ENCODE measurements around the gene ESD.
"Not testable (repeated sequence)": the region's sequence is repeated elsewhere in the genome, so short reads cannot be mapped to it uniquely, and the experiment has no call there.

ESD gene, protein sequence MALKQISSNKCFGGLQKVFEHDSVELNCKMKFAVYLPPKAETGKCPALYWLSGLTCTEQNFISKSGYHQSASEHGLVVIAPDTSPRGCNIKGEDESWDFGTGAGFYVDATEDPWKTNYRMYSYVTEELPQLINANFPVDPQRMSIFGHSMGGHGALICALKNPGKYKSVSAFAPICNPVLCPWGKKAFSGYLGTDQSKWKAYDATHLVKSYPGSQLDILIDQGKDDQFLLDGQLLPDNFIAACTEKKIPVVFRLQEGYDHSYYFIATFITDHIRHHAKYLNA

DNA sequence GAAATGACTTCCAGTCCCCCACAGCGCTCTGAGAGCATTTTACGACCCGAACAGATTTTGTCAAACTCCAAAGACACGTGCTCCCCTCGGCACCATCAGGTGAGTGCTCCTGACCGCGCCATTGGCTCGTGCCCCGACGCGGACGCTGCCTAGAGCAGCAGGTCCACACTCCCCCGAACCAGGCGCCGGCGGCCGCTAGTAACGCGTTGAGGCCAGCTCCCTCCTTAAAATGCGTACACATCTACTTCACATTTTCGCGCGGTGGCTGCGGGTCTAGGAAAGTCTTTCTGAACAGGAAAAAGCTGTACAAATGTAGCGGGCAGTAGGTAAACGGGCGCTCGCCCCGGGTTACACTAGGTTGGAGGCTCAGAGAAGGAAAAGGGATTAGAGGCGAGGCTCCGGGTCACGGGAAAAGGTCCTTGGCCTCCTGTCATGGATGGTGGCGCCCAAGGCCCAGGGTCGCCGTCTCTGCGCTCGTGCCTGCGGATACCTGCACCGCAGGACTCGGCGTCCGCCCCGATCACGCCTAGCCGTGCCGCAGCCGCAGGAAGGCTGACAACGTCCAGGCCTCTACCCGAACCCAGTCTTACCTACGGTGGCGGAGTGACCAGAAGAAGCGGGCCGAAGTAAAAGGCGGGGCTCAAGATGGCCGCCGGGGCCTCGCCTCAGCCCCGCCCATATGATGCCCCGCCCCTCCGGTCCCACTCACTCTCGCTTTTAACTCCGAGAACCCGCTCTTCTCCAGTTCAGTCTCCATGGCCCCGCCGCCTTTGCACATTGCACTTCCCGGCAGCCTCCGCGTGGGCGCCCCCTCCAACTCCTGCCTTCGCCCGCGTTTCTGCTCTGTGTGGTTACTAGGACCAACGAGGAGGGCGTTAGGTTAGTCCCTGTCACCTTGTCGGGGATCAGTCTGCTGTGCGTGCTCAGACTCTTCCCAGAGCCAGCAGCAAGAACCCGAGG, at the start of gene ESD:
Gene ESD (minus strand): TSS at position 647 of the 960 bp plus-strand sequence. CDS start 5,748 bp downstream, outside the sequence.
- peak; percentile 96 for DNase-seq

DNA sequence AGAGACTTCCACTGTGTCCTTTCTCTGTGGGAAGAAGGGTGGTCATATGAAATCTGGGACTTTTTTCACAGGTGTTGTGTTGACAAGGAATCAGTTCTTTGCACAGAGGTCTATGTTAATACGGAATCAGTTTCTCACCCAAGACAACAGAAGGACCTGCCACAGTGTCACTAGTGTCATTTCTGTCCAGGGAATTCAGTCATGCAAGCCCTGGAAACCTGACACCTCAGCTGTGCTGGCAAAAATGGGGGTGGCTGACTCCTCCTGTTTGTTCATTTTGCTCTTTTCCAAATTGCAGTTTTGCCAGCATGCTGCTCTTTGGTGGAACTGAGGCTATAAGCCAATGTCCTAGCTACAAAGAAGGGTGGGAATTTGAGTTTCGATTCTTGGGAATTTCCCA, 49.8 kb upstream of the ESD start:
- no peak for DNase-seq

DNA sequence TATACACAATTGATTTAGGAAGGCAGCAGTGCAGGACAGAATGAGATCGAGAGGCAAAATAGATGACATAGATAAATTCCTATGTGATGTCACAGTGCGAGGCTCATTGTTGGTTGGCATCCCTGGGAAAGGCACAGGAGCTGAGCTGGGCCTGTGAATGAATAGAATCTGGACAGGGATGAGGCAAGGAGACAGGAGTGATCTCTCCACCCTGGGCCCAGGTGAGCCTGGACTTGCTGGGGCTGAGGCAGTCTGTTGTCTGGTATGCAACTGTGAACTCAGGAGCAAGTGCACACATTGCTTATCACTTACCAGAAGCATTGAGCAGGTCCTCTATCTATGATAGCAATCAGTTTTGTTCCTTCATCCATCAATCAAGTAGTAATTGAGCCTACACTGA, 48.2 kb upstream of the ESD start:
- DNase-seq, result no peak

DNA sequence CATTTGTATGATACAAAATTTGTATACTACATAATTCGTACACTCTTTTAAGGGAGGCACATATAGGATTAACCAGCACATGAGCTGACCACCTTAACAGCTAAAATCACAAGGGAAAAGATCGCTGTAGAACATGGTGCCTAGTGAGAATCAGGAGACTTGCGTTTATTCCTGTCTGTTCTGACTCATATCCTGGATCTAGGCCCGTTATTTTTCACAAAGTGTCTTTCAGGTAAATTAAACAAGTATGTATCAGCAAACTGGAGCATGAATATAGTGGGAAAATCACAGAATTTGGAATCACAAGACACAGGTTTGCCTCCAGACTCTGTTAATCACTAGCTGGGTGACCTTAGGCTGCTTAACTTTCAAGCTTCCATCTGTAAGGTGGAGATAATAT, 47.5 kb upstream of the ESD start:
- DNase-seq, result no peak

DNA sequence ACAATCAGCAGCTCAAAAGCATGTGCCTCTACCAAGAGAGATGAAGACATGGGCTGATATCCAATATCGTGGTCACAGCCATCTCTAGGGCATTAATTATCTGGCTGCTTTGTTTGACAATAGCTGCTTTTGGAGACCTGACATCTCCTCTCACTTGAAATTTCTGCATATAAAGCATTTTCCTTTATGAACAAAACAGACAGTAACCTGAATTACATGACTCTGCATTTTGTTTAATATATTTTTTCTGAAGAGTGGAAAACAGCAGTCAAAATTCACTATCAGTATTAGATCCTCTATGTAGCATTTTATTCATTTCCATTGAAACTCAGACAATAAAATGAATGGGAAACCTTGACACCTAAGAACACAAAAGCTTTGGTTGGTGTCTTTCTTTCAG, 42.4 kb upstream of the ESD start:
- no peak for DNase-seq

DNA sequence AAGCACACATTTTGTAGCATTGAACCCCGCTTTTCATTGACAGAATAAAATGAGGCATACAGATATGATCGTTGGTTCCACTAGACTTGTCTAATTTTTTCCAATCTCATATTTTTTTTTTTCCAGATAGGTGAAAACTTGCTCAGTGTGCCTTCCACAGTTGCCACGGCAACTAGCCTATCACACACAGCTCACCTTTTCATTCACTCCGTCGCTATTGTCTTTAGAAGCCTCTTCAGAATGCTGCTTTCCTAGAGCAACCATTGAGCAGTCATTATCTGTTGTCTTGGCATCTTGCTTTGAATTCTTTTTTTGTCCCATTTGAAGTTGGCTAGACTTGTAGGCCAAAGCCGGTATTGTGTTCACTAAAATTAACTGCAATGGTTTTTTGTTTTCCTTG, 37.7 kb upstream of the ESD start:
- DNase-seq, result no peak

DNA sequence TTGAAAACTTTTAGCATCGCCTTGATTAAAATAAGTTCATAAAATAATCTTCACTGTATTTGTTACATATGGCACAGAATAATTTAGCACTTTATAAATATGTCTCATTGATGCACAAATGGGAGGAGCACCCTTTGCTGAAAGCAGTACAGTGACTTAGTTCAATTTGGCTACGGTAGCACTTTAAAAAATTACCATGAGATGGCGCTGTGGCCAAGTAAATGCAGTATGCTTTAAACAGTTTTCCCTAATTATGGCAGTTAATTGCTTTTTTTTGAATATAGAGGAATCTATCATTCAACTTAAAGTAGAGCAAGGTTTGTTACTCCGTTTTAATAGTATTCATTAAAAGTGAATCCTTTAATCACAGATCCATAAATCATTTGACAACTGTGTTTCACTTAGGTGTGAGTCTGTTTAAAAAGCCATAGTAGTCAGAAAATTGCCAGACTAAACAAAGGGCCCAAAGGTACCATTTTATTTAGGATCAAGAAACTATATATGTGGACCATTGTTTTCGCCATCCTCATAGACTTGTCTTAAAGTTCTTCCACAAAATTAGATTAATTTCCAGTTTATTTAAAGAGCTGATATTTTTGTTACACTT, 34.7 kb upstream of the ESD start:
- no peak for DNase-seq

DNA sequence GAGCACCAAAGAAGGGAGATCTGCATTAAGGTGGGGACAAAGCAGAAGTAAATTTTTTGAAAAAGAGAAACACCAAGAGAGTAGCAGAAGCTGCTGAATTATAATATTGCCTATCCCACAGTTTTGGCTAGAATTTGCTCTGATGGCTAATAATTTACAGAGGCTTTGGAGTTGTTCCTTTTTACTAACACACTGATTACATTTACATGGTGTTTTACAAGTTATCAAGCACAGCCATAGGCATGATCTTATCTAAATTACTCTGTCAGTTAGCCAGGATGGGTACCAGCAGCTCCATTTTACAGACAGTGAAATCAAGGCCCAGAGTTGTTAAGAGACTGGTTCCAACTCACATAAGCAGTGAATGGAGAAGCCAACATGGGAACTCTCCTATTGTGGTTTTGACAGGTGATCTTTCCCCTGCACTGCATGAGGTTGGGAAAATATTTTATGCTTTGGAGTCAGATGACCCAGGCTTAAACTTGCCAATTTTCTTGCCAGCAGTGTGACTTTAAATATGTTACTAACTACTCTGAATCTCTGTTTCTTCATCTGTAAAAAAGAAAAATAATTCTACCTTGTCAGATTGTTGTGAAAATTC, 33.5 kb upstream of the ESD start:
- DNase-seq, result no peak

DNA sequence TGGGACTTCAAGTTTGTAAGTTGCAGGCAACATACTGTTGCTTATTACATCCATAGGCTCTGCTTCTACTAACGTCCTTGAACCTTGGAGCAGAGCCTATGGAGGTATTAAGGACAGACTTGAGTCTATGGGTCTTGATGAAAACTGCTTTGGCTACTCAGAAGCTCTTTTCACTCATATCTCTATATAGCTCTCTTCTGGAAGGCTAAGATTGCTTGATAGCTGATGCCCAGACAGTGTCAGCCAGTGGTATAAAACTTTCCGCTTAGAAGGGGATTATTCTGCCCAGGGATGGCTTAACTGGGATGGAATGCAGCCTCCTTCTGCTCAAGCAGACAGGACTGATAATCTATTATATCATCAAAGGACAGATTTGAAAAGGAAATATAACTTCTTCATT, 25.6 kb upstream of the ESD start:
- DNase-seq, result no peak

DNA sequence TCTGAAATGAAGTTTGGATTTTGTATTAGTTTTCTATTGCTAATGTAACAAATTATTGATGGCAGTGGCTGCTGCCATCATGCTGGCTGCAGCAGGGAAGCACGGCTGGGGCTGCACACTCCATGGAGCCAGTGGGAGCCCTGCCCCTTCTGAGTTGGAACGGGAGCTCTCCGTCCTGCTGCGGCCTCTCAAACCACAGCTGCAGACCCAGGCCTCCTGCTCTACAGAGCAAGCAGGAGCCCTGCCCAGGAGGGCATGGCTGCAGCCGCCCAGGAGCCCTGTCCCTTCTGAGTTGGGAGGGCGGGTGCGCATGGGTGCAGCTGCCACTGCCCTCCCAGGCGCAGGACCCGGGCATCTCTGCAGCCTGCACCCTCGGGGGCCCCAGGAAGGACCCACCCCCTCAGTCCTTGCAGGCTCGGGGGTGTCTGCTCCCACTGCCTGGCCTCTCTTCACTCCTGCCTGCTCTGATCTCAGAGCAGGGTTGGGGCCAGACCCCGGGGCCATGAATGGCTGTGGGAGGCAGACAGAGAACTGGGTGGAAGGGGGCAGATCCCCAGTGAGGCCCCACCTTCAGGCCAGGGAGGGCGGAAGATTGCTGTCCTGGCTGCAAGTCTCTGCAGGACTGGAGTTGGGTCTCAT, 21.0 kb upstream of the ESD start:
- no peak for DNase-seq

DNA sequence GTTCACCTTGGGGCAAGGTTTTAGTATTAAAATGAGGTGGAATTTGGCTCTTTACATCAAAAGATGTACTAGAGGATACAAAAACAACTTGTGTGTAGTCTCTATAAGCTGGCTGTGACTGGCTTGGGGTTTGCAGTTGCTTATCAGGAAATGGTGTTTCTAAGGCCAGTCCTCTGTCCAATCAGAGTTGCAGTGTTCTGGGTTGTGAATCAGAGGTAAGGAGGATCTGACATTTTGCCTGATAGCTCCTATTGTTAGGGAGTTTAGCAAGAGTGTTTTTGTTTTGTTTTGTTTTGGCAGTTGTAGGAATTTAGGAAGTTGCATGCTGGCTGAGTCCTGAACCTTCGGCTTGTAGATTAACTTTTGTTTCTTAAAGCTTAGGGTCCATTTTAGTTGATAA, 20.1 kb upstream of the ESD start:
- DNase-seq, result no peak

DNA sequence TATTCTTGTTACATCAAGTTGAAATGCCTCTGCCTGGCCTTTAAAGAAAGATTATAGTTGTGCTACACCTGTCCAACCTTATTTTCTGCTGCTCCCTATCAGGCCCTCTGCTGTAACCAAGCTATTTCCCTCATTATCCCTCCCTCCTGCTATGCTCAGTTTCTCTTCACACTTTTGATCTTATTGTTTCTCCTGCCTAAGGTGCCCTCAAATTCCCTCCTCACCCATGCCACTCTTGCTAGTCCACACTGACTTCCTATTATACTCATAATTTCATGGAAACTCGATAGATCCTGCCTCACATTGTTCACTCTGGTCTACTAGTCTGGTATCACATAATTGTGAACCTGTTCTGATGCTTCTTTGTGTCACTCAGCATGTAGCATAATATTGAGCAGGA, 19.4 kb upstream of the ESD start:
- DNase-seq, result no peak

DNA sequence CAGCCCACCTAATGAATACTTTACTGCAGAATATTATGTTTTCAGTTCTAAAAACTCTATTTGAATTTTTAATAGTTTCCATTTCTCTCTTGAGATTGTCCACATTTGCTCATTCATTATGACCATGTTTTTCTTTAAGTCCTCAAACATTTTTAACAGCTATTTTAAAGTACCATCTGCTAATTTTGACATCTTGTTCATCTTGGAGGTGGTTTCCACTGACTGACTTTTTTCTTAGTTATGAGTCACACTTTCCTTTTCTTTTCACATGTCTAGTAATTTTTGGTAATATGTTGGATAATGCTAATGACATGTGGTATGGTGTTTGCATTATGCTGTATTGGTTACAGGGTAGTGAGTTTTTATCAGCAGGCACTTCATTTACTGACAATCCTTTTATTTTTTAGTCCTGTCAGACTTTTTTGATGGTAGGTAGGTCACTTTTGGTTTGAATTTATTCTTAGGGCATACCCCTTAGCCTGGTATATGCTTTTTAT, 15.4 kb upstream of the ESD start:
- DNase-seq, result no peak

DNA sequence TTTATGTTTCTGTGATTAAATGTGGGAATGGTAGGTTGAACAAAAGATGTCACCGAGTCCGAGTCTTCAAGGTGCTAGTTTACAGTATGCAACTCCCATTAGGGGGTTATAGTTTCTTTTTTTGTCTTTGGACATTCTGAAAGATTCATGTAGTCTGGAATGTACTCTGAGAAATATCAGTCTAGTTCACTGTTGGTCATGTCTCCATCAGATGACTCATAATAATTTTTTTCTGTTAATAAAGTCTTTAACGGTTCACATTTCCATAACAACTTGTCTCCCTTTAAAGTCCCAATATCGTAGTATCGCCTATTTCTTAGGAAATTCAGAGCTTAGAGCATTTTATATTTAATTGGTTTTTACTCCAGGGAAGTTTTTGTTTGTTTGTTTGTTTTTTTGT, 13.5 kb upstream of the ESD start:
- DNase-seq, result no peak

DNA sequence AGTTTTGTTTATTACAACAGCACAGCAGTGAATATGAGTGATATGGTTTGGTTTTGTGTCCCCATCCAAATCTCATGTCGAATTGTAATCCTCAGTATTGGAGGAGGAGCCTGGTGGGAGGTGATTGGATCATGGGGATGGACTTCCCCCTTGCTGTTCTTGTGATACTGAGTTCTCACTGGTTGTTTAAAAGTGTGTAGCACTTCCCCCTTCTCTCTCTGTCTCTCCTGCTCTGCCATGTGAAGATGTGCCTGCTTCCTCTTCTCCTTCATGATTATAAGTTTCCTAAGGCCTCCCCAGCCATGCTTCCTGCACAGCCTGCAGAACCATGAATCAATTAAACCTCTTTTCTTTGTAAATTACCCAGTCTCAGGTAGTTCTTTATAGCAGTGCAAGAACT, 8.0 kb upstream of the ESD start:
- not testable (repeated sequence) for DNase-seq

DNA sequence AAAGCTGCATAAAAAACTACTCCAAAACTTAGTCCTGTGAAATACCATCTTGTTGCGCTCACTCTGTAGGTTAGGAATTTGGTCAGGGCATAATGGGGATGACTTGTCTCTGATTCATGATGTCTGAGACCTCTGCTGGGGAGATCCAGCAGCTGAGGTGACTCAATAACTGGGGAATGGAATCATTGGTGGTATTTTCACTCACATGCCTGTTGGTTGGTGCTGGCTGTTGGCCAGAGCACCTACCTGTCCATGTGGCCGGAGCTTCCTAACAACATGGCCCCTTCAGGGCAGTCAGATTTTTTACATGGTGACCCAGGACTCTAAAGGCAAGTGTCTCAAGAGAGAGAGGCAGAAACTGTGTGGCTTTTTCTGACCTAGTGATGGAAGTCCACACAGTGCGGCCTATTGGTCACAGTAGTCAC, 7.4 kb upstream of the ESD start:
- no peak for DNase-seq

DNA sequence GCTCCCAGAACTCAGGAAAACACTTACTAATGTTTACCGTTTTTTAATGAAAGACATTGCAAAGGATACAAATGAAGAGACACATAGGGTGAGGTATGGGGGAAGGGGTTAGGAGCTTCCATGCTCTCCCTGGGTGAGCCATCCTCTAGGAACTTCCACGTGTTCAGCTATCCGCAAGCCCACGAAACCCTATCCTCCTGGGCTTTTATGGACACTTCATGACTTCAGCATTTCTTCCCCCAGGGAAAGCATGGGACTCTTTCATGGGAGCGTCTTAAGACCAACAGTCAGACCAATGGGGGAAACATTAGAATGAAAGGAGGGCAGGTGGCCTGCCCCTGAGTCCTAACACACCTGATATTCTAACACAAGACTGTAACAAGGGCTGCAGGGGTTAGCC, 6.6 kb upstream of the ESD start:
- no peak for DNase-seq

DNA sequence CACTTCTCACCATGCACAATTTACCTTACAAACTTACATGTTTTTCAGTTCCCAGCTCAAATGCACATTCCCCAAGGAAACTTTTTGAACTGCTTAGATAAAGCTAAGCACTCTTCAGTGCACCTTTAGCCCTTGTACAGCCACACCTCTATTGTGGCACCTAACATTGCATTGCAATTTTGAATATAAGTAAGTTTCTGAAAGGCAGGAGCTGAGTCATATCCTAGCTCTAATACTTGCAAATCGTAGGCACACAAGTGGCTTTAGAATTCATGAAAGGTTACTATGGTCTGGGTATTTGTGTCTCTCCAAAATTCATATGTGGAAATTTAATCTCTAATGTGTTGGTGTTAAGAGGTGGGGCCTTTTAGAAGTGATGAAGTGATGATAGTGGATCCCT, 4.9 kb upstream of the ESD start:
- DNase-seq, result no peak

DNA sequence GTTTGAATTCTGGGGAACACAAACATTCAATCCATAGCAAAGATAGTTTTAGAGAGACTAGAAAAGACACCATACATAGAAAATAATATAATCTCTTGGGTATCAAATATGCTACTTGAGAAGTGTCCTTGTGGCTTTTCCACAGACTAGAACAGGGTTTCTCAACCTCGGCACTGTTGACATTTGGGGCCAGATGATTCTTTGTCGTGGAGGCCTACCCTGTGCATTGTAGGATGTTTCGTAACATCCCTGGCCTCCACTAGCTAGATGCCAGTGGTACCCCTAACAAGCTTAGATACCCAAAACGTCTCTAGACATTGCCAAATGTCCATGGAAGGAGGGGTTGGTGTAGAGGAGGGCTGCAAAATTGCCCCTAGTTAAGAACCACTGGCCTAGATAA, 2.2 kb upstream of the ESD start:
- DNase-seq, result no peak

DNA sequence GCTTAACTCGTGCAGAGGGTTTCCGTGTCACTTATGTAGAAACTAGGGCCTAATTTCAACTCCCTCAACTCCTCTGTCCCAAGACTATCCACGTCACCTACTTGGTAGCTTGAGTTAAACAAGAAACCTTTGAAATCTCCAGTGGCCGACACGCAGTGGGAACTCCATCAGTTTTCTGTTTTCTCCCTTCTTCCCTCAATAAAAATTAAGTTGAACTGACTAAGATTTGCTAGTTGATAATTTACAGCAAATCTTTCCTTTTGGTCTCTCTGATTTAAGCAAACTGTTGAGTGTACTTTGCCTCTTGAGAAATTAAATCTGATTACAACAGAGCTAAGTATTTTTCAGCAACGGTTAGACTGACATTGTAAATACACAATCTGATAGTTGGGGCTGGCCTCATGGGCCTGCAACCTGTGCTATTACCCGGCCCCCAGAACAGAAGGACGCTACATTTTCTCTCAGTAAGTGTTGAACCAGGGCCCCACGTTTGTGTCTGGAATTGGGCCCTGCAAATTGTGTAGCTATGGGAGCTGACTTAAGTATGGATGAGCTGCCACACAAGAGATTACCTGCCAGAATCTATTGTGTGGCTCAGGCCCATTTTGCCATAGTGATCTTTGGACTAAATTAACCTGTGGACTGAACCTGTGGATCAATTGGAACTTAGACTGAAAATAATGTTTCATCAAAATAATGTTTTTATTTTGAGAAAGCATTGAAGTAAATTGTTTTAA, 708 bp upstream of the ESD start:
- no peak for DNase-seq

DNA sequence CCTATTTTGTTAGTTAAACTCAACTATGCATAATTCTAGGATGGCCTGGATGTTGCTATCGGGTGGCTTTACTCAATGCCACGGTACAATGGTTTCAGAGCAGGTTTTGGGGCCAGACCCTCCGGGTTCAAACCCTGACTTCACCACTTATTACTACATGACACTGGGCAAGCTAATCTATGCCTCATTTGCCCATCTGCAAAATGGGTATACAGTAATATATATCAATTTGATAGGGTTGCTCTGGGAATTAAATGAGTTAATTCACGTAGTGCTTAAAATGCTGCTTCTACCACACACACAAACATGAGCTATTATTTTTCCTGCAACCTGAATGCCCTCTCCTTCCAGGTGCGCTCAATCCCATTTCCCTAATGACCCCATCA, 839 bp downstream of the ESD start:
- DNase-seq, result no peak

DNA sequence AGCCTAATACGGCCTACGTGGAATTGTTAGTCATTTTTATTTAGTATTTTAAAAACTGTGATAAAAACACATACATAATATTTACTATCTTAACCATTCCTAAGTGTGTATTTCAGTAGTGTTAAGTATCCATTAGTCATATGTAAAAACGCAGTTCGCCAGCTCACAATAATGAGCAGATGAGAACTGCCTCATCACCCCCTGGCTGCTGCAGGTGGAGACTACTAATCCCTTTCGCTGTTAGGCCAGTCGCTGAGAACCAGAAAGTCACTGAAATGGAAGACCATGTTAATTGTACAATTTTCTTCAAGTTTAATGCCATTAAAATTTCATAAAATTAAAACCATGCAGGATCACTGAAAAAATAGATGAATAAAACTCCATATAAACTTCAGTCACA, 1.6 kb downstream of the ESD start:
- no peak for DNase-seq

Measured in right hindlimb (tissue), 1 donor.